ENCODE data around the gene EIF4G3.

DNA sequence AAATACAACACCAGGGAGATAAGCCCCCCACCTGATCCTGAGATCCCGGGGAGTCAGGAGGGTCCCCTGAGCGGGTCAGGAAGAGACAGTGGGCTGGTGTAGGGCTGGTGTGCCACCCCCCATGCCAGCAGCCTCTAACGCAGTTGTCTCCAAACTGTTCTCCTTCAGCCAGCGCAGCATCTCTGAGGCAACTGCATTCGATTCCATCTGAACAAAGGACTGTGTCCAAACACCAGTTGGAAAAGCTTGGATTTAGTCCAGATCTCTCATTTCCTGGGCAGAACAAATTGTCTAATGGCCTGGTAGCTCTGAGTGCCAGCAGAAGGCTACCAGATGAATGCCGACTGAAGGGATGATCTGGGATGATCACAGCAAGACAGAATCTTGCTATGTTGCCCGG, 44.1 kb upstream of the EIF4G3 start:
- TF ChIP-seq EZH2phosphoT487 (conservative IDR thresholded peaks at IDR 0.05; ENCODE audit: low read length), result no peak
- TF ChIP-seq, protein P1, sequence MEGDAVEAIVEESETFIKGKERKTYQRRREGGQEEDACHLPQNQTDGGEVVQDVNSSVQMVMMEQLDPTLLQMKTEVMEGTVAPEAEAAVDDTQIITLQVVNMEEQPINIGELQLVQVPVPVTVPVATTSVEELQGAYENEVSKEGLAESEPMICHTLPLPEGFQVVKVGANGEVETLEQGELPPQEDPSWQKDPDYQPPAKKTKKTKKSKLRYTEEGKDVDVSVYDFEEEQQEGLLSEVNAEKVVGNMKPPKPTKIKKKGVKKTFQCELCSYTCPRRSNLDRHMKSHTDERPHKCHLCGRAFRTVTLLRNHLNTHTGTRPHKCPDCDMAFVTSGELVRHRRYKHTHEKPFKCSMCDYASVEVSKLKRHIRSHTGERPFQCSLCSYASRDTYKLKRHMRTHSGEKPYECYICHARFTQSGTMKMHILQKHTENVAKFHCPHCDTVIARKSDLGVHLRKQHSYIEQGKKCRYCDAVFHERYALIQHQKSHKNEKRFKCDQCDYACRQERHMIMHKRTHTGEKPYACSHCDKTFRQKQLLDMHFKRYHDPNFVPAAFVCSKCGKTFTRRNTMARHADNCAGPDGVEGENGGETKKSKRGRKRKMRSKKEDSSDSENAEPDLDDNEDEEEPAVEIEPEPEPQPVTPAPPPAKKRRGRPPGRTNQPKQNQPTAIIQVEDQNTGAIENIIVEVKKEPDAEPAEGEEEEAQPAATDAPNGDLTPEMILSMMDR (IDR thresholded peaks at IDR 0.05; ENCODE audit: insufficient read depth, low read length, poor library complexity, severe bottlenecking), result no peak
